Stimulated activated naive CD8-positive, alpha-beta T cell treated with anti-CD3 and anti-CD28 coated beads, Interleukin-15, amount 100 ng/mL, for 72 hours (primary cell): ENCODE data around the gene NR2F6.
"Not testable (repeated sequence)": the region's sequence is repeated elsewhere in the genome, so short reads cannot be mapped to it uniquely, and the experiment has no call there.

Experiments used
- ATAC-seq: fragments of 150-1000 bp; cut with Tn5 transposase; 2 replicates; pipeline ENCODE4 v1.10.0; 2021; ENCODE audit warnings: mild to moderate bottlenecking, moderate library complexity
- DNase-seq, 2 donors: peaks; one replicate each; pipeline ENCODE4 v3.0.0; 2021 to 2022
- H3K27ac Mint-ChIP-seq, 2 donors: one replicate each; pipeline ENCODE4 v1.8.0; 2022; ENCODE audit warnings: mild to moderate bottlenecking in 2 of 2, mixed read lengths in 2 of 2, moderate library complexity in 2 of 2
- H3K27me3 Mint-ChIP-seq: one replicate; pipeline ENCODE4 v1.8.0; 2022; ENCODE audit warnings: mixed read lengths
- H3K4me1 Mint-ChIP-seq: one replicate; pipeline ENCODE4 v1.8.0; 2022; ENCODE audit warnings: mild to moderate bottlenecking, mixed read lengths
- H3K4me3 Mint-ChIP-seq, 2 donors: one replicate each; pipeline ENCODE4 v1.8.0; 2022; ENCODE audit warnings: mild to moderate bottlenecking in 2 of 2, mixed read lengths in 2 of 2, moderate library complexity in 1 of 2
- H3K9me3 Mint-ChIP-seq, 2 donors: one replicate each; pipeline ENCODE4 v1.8.0; 2022; ENCODE audit warnings: mixed read lengths in 2 of 2

NR2F6 gene

GRCh38 chr19:17274892-17275291 lies 29.2 kb upstream of the NR2F6 start:
- H3K27ac Mint-ChIP-seq, H3K4me3 Mint-ChIP-seq, H3K27me3 Mint-ChIP-seq, DNase-seq, ATAC-seq, H3K9me3 Mint-ChIP-seq, H3K4me1 Mint-ChIP-seq: not testable (repeated sequence)

GRCh38 chr19:17268754-17269153 lies 23.0 kb upstream of the NR2F6 start:
- peaks cover 29% of the 10 kb centered on the region for H3K4me1 Mint-ChIP-seq
- no peak for ATAC-seq
- no peaks in the 10 kb centered on the region for H3K9me3 Mint-ChIP-seq
- DNase-seq: no peak
- H3K4me3 Mint-ChIP-seq: peak overlapping the region; percentile 44 to 92
- H3K27me3 Mint-ChIP-seq: no peaks in the 10 kb centered on the region
- H3K27ac Mint-ChIP-seq: no peak overlapping the region

- DNase-seq (peak; percentile 94 to 98), ATAC-seq (peak; percentile 96)
- no peaks in the 10 kb centered on the region for H3K27me3 Mint-ChIP-seq
- peak within 1 kb of the TSS; percentile 82 to 92 for H3K4me3 Mint-ChIP-seq
- H3K9me3 Mint-ChIP-seq: no peaks in the 10 kb centered on the region
- H3K27ac Mint-ChIP-seq: peak within 1 kb of the TSS; percentile 91 to 96
- peaks cover 29% of the 10 kb centered on the region for H3K4me1 Mint-ChIP-seq
Observed at GRCh38 chr19:17266975-17267788, 21.5 kb upstream of the NR2F6 start, which contains the start of gene BABAM1. Gene BABAM1, plus strand, starts transcription at chr19:17267443. Its CDS starts 1,364 bp downstream, at chr19:17268807.

- DNase-seq: no peak
- ATAC-seq: no peak
Observed at GRCh38 chr19:17266589-17266974, 20.9 kb upstream of the NR2F6 start.

GRCh38 chr19:17266026-17266425 lies 20.3 kb upstream of the NR2F6 start:
- peaks cover 32% of the 10 kb centered on the region for H3K4me1 Mint-ChIP-seq
- peak overlapping the region in 1 of 2 donors; percentile 34 for H3K27ac Mint-ChIP-seq
- no peaks in the 10 kb centered on the region for H3K9me3 Mint-ChIP-seq
- DNase-seq: no peak
- H3K4me3 Mint-ChIP-seq: no peak overlapping the region
- peaks cover under 1% of the 10 kb centered on the region for H3K27me3 Mint-ChIP-seq
- ATAC-seq: no peak

More at GRCh38 chr19:17266589-17266974, 20.9 kb upstream of the NR2F6 start:
- Mint-ChIP-seq H3K27ac (peak overlapping the region; percentile 67 to 91), H3K4me3 (peak overlapping the region; percentile 82 to 92), H3K4me1 (peaks cover 29% of the 10 kb centered on the region), H3K27me3 (no peaks in the 10 kb centered on the region), H3K9me3 (no peaks in the 10 kb centered on the region)

GRCh38 chr19:17264641-17264979 lies 18.9 kb upstream of the NR2F6 start, which contains the start of gene USHBP1:
Gene USHBP1, minus strand, starts transcription at chr19:17264745. Its CDS starts 446 bp downstream, at chr19:17264299.
- DNase-seq (no peak), ATAC-seq (no peak)
- Mint-ChIP-seq H3K9me3 (no peaks in the 10 kb centered on the region), H3K4me1 (peaks cover 39% of the 10 kb centered on the region), H3K27ac (peak within 1 kb of the TSS in 1 of 2 donors; percentile 94), H3K27me3 (peaks cover 8% of the 10 kb centered on the region), H3K4me3 (no peak within 1 kb of the TSS)

- ATAC-seq: no peak
- no peak for DNase-seq
- peak overlapping the region in 1 of 2 donors; percentile 94 for H3K27ac Mint-ChIP-seq
- H3K9me3 Mint-ChIP-seq: no peaks in the 10 kb centered on the region
- peaks cover 37% of the 10 kb centered on the region for H3K4me1 Mint-ChIP-seq
- H3K27me3 Mint-ChIP-seq: peaks cover 8% of the 10 kb centered on the region
- H3K4me3 Mint-ChIP-seq: no peak overlapping the region
Observed at GRCh38 chr19:17263712-17264640, 18.3 kb upstream of the NR2F6 start.

GRCh38 chr19:17262557-17262956 lies 16.8 kb upstream of the NR2F6 start:
- Mint-ChIP-seq H3K4me1 (peaks cover 25% of the 10 kb centered on the region), H3K9me3 (no peaks in the 10 kb centered on the region), H3K4me3 (no peak overlapping the region), H3K27me3 (peaks cover 8% of the 10 kb centered on the region), H3K27ac (no peak overlapping the region)
- DNase-seq: no peak
- no peak for ATAC-seq

GRCh38 chr19:17260842-17261325 lies 15.2 kb upstream of the NR2F6 start:
- no peaks in the 10 kb centered on the region for H3K9me3 Mint-ChIP-seq
- peak; percentile 86 to 92 for DNase-seq
- peaks cover 8% of the 10 kb centered on the region for H3K27me3 Mint-ChIP-seq
- peak overlapping the region in 1 of 2 donors; percentile 0 for H3K27ac Mint-ChIP-seq
- peaks cover 16% of the 10 kb centered on the region for H3K4me1 Mint-ChIP-seq
- H3K4me3 Mint-ChIP-seq: no peak overlapping the region
- ATAC-seq: peak; percentile 100

- no peak overlapping the region for H3K4me3 Mint-ChIP-seq
- no peak for ATAC-seq
Observed at GRCh38 chr19:17259934-17260333, 14.2 kb upstream of the NR2F6 start.

GRCh38 chr19:17259118-17259780 lies 13.5 kb upstream of the NR2F6 start:
- H3K4me3 Mint-ChIP-seq: no peak overlapping the region
- no peak for DNase-seq

More at GRCh38 chr19:17259934-17260333, 14.2 kb upstream of the NR2F6 start:
- Mint-ChIP-seq H3K9me3 (no peaks in the 10 kb centered on the region), H3K4me1 (peaks cover 15% of the 10 kb centered on the region), H3K27me3 (peaks cover 8% of the 10 kb centered on the region), H3K27ac (no peak overlapping the region)
- no peak for DNase-seq

GRCh38 chr19:17256130-17256529 lies 10.4 kb upstream of the NR2F6 start:
- H3K4me1 Mint-ChIP-seq: peaks cover 7% of the 10 kb centered on the region
- no peak overlapping the region for H3K4me3 Mint-ChIP-seq
- H3K27me3 Mint-ChIP-seq: peaks cover 8% of the 10 kb centered on the region
- no peak overlapping the region for H3K27ac Mint-ChIP-seq
- ATAC-seq (no peak), DNase-seq (no peak)
- no peaks in the 10 kb centered on the region for H3K9me3 Mint-ChIP-seq

More at GRCh38 chr19:17259118-17259780, 13.5 kb upstream of the NR2F6 start:
- Mint-ChIP-seq H3K27ac (no peak overlapping the region), H3K4me1 (peaks cover 9% of the 10 kb centered on the region), H3K9me3 (no peaks in the 10 kb centered on the region), H3K27me3 (peaks cover 8% of the 10 kb centered on the region)
- ATAC-seq: no peak

GRCh38 chr19:17255150-17255621 lies 9.5 kb upstream of the NR2F6 start:
- H3K4me1 Mint-ChIP-seq: no peaks in the 10 kb centered on the region
- H3K9me3 Mint-ChIP-seq: no peaks in the 10 kb centered on the region
- no peak overlapping the region for H3K4me3 Mint-ChIP-seq
- ATAC-seq: no peak
- no peak overlapping the region for H3K27ac Mint-ChIP-seq
- H3K27me3 Mint-ChIP-seq: no peaks in the 10 kb centered on the region
- no peak for DNase-seq

- DNase-seq (no peak), ATAC-seq (no peak)
- Mint-ChIP-seq H3K27me3 (no peaks in the 10 kb centered on the region), H3K4me3 (no peak overlapping the region), H3K9me3 (no peaks in the 10 kb centered on the region), H3K4me1 (no peaks in the 10 kb centered on the region), H3K27ac (no peak overlapping the region)
Observed at GRCh38 chr19:17254636-17255035, 8.9 kb upstream of the NR2F6 start.
